NCI-H524 treated with DMSO at 0.1 percent for 48 hours (cell line): Measurements from ENCODE around the gene E2F8.
"Not testable (repeated sequence)": the region's sequence is repeated elsewhere in the genome, so short reads cannot be mapped to it uniquely, and the experiment has no call there.

Experiments
- DNase-seq: peaks from one replicate; lab custom pipeline; 2025; lab: John Stamatoyannopoulos, UW

The E2F8 gene, protein sequence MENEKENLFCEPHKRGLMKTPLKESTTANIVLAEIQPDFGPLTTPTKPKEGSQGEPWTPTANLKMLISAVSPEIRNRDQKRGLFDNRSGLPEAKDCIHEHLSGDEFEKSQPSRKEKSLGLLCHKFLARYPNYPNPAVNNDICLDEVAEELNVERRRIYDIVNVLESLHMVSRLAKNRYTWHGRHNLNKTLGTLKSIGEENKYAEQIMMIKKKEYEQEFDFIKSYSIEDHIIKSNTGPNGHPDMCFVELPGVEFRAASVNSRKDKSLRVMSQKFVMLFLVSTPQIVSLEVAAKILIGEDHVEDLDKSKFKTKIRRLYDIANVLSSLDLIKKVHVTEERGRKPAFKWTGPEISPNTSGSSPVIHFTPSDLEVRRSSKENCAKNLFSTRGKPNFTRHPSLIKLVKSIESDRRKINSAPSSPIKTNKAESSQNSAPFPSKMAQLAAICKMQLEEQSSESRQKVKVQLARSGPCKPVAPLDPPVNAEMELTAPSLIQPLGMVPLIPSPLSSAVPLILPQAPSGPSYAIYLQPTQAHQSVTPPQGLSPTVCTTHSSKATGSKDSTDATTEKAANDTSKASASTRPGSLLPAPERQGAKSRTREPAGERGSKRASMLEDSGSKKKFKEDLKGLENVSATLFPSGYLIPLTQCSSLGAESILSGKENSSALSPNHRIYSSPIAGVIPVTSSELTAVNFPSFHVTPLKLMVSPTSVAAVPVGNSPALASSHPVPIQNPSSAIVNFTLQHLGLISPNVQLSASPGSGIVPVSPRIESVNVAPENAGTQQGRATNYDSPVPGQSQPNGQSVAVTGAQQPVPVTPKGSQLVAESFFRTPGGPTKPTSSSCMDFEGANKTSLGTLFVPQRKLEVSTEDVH

DNA sequence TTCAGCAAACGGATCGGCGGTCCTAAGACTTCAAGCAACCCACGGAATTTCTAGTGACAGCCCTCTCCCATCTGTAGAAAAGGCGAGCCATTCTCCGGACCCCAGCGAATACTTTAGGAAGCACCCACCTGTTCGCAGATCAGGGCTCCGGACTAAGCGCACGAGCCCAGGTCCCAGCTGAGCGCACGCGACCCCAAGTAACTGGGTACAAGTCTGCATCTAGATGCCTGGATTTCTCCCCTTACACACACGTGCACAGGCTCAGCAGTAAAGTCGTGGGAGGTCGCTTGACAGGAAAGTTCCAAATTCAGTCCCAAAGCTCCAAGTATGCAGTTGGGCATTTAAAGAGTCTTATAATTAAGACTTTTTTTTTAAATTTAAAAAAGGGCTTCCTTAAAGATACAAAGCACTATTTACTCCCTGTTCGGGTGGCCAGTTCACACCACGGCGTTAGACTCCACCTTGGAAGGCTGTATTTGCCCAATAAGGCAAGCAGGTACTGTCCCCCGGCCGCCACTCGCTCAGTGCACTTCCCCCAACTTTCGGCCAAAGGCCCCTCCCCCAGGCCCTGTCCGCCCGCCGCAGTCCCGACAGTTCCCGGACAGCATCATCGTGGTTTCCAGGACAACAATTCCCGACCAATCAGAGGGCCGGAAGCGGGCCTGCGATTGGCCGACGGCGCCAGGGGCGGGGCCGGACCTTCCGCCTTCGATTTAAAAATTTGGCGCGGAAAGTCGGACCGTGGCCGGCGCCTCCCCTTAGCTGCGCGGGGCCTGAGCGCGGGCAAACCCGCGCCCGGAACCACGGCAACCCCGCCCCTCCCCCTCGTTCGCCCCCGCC lies at the start of gene E2F8:
Gene E2F8 (minus strand): TSS at position 526 of the 840 bp plus-strand sequence. CDS start 824 bp downstream, outside the sequence.
- DNase-seq: peak; percentile 68

DNA sequence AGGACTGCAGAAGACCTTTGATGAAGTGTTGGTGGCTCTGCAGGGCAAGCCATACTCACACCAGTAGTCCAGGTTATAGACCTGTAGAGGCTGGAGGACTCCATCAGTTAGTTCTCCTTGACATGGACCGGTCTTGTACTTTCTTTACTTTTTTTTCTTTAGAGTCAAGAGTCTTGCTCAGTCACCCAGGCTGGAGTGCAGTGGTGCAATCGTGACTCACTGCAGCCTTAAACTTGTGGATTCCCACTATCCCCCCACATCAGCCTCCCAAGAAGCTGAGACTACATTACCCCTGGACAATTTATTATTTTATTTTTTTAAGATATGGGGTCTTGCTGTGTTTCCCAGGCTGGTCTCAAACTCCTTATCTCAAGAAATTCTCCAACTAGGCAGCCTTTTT lies 49.6 kb upstream of the E2F8 start:
- no peak for DNase-seq

DNA sequence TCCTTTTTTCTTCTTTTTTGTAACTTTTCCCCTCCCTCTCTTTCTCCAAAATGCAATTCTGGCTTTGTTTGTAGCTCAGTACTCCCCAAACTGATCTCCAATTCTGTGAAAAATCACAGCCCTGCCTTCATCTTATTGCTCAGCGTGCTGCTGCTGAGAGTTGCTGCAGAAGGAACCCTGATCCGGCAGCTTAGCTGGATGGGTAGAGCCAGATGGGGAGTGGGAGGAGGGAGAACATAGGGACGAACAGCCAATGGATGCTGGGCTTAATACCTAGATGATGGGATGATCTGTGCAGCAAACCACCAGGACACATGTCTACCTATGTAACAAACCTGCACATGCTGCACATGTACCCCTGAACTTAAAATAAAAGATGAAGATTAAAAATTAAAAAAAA lies 47.5 kb upstream of the E2F8 start:
- no peak for DNase-seq

DNA sequence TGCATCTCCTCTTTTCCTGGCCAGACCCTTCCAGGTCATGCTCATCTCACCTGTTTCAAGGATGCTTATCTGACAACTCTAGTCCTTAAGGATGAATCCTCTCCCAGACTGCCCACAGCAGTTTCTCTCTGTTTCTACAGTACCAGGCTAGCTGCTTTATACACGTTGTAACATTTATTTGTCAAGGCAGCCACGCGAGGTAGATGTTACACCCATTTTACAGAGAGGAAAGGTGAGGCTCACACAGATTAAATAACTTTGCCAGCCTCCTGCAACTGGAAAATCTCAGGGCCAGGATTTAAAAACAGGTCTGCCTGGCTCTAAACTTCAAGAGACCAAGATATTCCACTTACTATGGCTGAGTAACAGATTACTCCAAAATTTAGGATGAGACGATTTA lies 45.7 kb upstream of the E2F8 start:
- DNase-seq: no peak

DNA sequence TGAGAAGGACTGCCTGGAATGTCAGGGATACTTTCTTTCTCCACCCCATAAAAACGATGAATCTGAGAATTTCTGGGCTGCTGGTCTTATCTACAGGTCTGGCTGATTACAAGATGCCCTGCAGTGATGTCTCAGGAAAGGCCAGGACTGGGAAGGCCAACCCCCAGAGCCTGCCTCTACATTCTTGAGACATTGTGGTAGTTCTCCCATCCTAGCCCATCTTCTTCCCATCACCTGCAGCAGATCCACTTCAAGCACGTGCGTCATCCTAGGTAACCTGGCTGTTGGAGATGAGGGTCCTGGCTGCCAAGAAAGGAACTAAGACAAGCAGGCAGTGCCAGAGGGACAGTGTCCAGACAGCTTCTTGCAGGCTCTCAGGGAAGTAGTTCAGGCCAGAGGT lies 44.1 kb upstream of the E2F8 start:
- DNase-seq: no peak

DNA sequence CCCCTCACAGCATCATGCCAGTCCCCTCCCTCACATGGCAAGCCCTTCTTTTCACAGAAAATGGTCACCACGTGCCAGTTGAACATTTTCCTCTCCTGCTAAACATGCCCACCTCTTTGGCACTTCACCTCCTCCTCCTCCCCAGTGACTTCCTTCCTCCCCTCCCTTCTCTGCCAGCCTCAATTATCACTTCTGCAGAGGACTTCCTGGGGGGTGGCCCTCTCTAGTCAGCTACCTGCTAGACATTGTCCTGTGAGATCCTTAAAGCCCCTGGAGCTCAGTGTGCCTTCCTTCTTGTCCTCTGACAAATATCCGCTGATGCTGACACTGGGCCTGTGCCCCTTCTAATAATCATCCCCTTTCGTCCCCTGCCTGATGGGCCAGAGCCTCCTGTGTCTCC lies 43.2 kb upstream of the E2F8 start:
- no peak for DNase-seq

DNA sequence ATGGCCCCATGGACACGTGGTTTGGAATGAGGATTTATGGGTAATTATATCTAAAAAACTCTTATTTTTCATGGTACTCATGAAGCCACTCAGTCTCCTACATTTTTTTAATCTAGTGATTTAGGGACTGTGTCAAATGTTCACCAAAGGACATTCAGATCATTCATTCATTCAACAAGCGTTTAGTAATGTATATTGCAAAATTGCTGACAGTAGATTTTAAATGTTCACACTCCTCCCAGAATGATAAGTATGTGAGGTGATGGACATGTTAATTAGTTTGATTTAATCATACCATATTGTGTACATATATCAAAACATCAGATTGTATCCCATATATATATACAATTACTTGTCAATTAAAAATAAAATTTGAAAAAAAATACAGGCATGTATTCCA lies 40.8 kb upstream of the E2F8 start:
- DNase-seq: no peak

DNA sequence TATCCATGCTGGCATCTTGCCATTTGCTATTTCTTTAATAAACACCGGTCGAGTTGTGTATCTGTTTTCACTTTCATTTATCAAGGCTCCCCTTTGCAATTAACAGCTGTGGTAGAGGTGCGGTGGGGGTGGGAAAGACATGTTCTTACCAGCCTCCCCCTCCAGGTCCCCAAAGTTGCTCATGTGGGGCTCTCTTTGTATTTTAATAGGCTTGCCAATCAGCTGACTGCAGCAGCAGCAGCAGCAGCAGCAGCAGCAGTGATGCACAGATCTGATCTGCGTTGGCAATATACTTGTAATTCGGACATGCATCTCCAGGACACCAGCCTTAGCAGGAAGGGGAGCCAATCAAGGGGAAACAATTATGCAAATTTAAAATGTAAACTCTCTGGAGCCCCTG lies 40.3 kb upstream of the E2F8 start:
- DNase-seq: no peak

DNA sequence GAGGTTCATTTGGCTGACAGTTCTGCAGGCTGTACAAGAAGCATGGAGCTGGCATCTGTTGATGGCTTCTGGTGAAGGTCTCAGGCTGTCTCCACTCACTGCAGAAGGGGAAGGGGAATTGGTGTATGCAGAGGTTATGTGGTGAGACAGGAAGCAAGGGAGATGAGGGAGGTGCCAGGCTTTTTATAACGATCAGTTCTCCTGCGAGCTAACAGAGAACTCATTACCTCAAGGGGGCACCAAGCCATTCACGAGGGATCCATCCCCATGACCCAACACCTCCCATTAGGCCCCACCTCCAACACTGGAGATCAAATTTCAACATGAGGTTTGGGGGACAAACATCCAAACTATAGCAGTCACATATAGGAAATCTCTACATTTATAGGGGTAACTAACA lies 38.7 kb upstream of the E2F8 start:
- no peak for DNase-seq

DNA sequence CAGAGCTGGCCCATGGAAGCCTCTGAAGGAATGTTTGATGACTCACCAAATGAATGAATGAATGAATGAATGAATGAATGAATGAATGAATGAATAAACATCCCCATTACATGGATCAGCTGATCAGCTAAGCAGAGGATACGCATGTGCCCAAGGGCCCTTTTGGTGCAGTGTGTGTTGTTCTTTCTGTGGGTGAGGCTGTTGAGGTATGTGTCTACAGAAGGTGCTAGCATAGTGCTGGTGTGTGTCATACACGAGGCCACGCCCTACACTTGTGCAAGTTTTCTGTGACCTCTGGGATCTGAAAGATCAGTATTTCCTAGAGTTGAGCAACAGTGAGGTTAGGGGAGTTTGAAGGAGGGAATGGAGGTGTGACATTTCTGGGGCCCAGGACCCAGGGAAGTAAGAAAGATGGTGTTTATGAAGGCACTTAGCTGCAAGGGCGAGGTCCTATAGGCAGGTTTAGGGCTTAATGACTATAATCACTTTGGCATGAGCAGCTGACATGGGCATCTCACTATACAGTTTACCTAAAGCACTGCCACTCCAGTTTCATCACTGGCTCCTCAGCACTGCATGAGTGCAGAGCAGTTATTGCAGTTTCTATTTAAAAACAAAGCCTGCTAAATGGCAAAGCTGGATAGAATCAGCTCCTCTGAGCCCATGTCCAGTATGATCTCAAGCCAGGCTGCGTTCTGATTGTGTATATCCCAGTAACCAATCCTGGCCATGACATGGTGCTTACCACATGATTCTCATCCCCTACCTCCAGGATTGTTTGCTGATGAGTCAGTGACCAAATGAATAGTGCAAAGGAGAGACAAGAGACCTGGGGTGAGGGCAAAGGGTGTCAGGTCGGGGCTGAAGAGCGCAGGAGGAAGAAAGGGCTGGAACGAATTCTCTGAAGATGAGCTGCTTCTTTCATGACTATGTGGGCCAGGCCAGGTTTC lies 36.4 kb upstream of the E2F8 start:
- no peak for DNase-seq

DNA sequence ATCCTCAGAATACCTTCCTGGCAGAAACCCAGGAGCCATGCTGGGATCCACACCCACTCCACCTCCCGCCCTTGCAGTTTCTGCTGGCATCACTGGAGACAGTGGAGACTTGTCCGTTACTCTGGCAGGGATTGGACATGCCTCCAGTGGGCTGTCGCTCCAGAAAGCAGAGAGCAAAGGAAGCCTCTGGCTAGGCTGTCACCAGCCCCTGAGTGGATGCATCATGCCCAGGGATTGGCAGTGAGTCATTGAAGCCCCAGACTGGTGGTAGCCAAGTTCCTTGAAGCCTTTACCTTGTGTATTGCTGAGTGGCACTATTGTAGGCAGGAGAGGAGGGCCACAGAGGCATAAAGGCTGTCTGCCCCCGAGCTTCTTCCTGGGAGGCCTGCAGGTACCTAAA lies 34.8 kb upstream of the E2F8 start:
- no peak for DNase-seq

DNA sequence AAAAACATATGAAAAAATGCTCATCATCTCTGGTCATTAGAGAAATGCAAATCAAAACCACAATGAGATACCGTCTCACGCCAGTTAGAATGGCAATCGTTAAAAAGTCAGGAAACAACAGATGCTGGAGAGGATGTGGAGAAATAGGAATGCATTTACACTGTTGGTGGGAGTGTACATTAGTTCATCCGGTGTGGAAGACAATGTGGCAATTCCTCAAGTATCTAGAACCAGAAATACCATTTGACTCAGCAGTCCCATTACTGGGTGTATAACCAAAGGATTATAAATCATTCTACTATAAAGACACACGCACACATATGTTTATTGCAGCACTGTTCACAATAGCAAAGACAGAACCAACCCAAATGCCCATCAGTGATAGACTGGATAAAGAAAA lies 32.5 kb upstream of the E2F8 start:
- not testable (repeated sequence) for DNase-seq

DNA sequence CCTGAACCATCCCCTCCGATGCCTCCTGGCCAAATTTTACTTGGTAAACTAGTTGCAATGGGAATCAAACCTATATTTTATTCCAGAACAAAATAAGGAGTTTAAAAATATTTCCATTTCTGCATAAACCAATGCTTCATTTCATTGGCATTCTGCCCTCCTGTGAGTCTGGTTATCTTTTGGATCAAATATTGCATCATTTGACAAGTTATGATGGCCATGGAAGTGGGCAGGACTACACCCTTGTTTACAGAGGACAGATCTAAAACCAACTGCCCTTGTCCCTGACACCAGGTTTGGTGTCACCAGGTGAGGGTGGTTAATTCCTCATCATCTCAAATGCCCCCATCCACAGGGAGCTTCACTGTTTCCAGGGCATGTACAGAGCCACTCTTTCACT lies 28.2 kb upstream of the E2F8 start:
- no peak for DNase-seq

DNA sequence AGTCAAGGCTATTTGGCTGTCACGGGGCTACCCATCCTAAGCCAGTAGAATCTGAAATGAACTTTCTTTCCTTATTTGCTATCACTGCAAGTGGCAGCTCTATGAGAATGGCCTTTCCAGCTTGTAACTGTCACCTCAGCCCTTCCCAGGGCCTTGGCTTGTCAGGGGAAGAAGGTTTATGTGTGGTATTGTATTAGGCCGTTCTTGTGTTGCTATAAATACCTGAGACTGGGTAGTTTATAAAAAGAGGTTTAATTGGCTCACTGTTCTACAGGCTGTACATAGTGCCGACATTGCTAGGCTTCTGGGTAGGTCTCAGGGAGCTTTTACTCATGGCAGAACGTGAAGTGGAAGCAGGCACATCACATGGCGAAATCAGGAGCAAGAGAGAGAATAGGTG lies 26.8 kb upstream of the E2F8 start:
- no peak for DNase-seq

DNA sequence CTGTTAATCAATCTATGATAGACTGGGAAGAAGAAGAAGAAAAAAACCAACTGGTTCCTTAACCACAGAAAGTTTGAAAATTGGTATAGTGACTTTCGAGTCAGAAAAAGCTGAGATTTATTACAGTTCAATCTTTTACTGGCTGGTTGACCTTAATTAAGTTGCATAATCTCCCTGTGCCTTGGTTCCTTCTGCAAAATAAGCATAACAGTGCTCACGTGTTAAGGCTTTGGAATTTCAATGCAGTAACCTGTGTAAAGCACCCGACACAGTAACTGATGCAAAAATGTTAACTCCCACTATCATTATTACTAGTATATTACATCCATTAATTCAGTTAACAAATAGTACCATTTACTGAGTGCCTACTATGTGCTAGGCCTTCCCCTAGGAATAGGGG lies 22.6 kb upstream of the E2F8 start:
- no peak for DNase-seq

DNA sequence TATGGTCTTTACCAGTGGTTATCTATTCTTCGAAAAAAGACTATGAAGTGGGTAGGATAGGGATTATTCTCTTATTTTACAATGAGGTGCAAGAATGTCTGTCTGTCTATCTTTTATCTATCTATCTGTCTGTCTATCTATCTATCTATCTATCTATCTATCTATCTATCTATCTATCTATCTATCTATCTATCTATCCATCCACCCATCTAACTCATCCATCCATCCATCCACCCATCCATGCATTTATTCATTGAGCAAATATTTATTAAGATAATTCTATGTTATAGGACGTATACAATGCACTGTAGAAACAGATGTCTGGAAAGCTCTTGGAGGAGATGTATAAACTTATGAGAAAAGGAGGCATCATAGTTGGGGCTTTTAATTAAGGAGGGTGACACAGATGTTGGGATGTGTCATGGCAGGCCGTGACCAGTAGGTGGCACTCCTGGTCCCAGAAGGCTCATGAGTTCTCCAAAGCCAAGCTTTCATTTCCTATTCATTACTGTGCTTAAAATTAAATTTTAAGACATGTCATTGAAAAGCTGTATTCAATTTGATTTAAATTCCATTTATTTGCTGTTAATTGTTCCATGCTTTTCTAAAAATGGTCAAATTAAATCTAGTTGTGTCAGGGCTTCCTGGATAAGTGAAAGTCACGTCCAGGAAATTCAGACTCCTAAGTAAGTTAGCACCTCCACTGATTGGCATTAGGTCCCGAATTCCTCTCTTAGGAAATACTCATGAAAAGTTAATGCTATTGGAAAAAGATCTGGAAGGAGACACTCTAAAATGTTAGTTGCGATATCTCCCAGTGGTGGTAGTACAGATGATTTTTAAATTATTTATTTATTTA lies 19.0 kb upstream of the E2F8 start:
- DNase-seq: no peak

DNA sequence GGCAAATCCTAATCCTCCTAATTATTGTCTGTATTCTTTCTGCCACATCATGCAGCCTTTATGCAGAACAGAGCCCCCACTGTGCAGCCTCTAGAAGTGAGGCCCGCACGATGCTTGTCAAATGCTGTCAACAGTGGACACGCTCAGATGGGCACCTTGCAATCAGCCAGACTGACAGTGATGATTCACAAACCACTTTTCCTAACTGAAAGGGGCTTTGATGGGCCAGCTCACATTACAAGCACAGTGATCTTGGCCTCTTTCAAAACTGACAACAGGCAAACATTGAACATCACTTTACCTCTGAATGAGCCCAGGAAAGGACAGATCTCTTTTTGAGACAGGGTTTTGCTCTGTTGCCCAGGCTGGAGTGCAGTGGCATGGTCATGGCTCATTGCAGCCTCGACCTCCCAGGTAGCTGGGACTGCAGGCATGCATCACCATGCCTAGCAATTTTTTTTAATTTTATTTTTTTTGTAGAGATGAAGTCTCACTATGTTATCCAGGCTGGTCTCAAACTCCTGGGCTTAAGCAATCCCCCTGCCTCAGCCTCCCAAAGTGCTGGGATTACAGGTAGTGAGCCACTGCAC lies 18.0 kb upstream of the E2F8 start:
- no peak for DNase-seq

DNA sequence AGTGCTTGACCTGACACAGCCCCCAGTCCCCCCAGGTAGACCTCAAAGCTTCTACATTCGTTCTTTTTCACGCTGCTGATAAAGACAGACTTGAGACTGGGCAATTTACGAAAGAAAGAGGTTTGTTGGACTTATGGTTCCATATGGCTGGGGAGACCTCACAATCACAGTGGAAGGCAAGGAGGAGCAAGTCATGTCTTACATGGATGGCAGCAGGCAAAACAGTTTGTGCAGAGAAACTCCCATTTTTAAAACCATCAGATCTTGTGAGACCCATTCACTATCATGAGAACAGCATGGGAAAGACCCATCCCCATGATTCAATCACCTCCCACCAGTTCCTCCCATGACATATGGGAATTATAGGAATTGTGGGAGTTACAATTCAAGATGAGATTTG lies 13.7 kb upstream of the E2F8 start:
- DNase-seq: not testable (repeated sequence)

DNA sequence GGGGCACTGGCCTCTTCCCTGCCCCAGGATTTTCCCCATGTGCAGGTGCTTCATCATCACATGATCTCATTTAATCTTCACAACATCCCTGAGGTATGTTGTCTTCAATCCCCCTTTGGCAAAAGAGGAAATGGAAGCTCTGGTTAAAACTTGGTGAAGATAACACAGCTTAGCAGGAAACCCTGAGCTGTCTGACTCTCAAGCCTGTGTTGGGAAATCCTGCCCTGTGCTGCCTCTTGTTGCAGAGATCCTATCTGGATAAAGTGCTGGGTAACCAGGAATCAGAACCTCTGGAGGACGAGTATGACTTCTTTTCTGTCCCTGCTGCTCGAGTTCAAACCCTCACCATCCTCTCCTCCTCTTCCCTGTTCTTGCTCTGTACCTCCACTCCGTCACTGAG lies 13.1 kb upstream of the E2F8 start:
- DNase-seq: no peak
